ENCODE measurements around the gene UGT1A6. TPM values are rescaled to one million over a fixed set of nuclear protein-coding genes. Genes with fewer than 3 reads are reported as not detected.

UGT1A6 gene
- total RNA-seq, 1 experiment from 2014 or later, result 0.79 TPM

GRCh38 chr2:233794128-233794658 is 101.5 kb downstream of the UGT1A6 start:
- no TSS peak for BruUV-seq (replicated peaks)
- DNase-seq (ENCODE audit: unreplicated experiment), result no peak
- no peak for TF ChIP-seq CTCF (IDR thresholded peaks at IDR 0.05; ENCODE audit: unreplicated experiment)

GRCh38 chr2:233795735-233796171 is 103.1 kb downstream of the UGT1A6 start:
- Mint-ChIP-seq H3K4me1 (ENCODE audit: insufficient read depth, unreplicated experiment) (peaks cover 6% of the 10 kb centered on the region), H3K4me3 (ENCODE audit: unreplicated experiment) (no peak overlapping the region), H3K27me3 (ENCODE audit: insufficient read depth, unreplicated experiment) (peaks cover 10% of the 10 kb centered on the region), H3K36me3 (ENCODE audit: insufficient read depth, unreplicated experiment) (no peaks in the 10 kb centered on the region), H3K9me3 (ENCODE audit: unreplicated experiment) (no peaks in the 10 kb centered on the region), H3K27ac (ENCODE audit: low read depth, unreplicated experiment) (no peak overlapping the region)
- POLR2A ChIA-PET, result no interaction called here
- BruUV-seq (replicated peaks), result no TSS peak
- no peak for DNase-seq (ENCODE audit: unreplicated experiment)
- intact Hi-C loops (cut with micrococcal nuclease), result no loop called here
- CTCF ChIA-PET, result interaction anchor here (0.6 kb wide), 1 partner anchor 752 kb away, joined by 3 read pairs; no protein-coding TSS in a partner anchor
- TF ChIP-seq CTCF (IDR thresholded peaks at IDR 0.05; ENCODE audit: unreplicated experiment), result no peak

More at GRCh38 chr2:233794128-233794658, 101.5 kb downstream of the UGT1A6 start:
- H3K27me3 Mint-ChIP-seq (ENCODE audit: insufficient read depth, unreplicated experiment), result peaks cover 10% of the 10 kb centered on the region
- intact Hi-C loops (cut with micrococcal nuclease), result no loop called here
- POLR2A ChIA-PET, result no interaction called here
- H3K9me3 Mint-ChIP-seq (ENCODE audit: unreplicated experiment), result peaks cover 6% of the 10 kb centered on the region
- CTCF ChIA-PET, result no interaction called here
- no peaks in the 10 kb centered on the region for H3K4me1 Mint-ChIP-seq (ENCODE audit: insufficient read depth, unreplicated experiment)
- H3K4me3 Mint-ChIP-seq (ENCODE audit: unreplicated experiment), result no peak overlapping the region
- no peaks in the 10 kb centered on the region for H3K36me3 Mint-ChIP-seq (ENCODE audit: insufficient read depth, unreplicated experiment)
- no peak overlapping the region for H3K27ac Mint-ChIP-seq (ENCODE audit: low read depth, unreplicated experiment)

GRCh38 chr2:233796254-233796653 is 103.6 kb downstream of the UGT1A6 start:
- DNase-seq (ENCODE audit: unreplicated experiment), result no peak
- no TSS peak for BruUV-seq (replicated peaks)
- H3K36me3 Mint-ChIP-seq (ENCODE audit: insufficient read depth, unreplicated experiment), result no peaks in the 10 kb centered on the region

More at GRCh38 chr2:233796254-233796653, 103.6 kb downstream of the UGT1A6 start:
- Mint-ChIP-seq H3K4me1 (ENCODE audit: insufficient read depth, unreplicated experiment) (peaks cover 11% of the 10 kb centered on the region), H3K9me3 (ENCODE audit: unreplicated experiment) (no peaks in the 10 kb centered on the region), H3K4me3 (ENCODE audit: unreplicated experiment) (no peak overlapping the region), H3K27ac (ENCODE audit: low read depth, unreplicated experiment) (no peak overlapping the region), H3K27me3 (ENCODE audit: insufficient read depth, unreplicated experiment) (peaks cover 10% of the 10 kb centered on the region)
- POLR2A ChIA-PET, result no interaction called here
- intact Hi-C loops (cut with micrococcal nuclease), result no loop called here
- no peak for TF ChIP-seq CTCF (IDR thresholded peaks at IDR 0.05; ENCODE audit: unreplicated experiment)
- CTCF ChIA-PET, result interaction anchor here (0.6 to 0.7 kb wide), 3 partner anchors 79 to 751 kb away, joined by 3 read pairs; no protein-coding TSS in a partner anchor
